Inflammatory macrophage treated with lipopolysaccharide for 1 hour (primary cell): Measurements from ENCODE around the gene COL23A1.

Experiments
- DNase-seq, 2 donors: peaks; one replicate each; pipeline ENCODE4 v3.0.0-alpha.2; 2020 to 2022

The COL23A1 gene

DNA sequence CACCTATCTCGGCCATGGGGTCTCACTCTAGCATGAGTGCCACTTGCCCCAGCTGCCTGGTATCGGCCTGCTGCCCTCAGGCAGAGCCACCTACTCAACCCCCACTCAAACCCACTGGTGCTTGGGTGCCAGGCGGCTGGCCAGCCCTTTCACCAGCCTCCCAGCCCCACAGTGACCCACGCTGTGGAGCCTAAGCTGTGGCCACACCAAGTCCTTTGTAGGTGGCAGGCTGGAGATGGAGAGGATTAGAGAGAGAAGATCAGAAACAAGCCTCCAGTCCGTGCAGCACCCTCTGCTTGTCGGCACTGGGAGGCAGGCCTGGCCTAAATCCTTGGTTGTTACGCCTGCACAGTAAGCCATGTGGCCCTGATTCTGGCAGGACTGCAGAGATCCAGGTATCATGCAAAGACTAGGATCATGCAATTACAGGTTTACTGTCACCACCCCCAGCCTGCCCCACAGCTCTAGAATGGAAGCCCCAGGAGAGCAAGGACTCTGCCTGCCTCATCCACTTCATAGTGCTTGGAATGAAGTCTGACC, 171.7 kb downstream of the COL23A1 start:
- DNase-seq, result no peak

- DNase-seq, result no peak
Observed at GRCh38 chr5:178418031-178418430, 172.2 kb downstream of the COL23A1 start.

DNA sequence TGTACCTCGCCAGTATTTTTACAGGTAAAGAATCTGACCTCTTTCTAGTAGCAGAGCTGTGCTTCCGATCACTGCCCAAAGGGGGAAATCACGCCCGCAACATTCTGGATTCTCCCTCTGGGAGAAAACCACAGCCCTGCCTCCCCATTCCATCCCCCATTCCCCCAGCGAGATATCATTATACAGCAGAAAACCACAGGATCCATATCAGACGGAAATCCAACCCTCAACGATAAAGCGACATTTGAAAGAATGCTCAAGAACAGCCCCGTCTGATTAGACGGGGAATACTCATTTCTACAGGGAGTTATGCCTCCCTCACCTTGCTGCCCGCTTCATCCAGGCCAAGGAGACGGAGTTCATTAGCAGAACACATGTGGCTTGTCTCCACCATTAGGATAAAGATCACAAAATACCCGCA, 172.8 kb downstream of the COL23A1 start:
- DNase-seq, result no peak

DNA sequence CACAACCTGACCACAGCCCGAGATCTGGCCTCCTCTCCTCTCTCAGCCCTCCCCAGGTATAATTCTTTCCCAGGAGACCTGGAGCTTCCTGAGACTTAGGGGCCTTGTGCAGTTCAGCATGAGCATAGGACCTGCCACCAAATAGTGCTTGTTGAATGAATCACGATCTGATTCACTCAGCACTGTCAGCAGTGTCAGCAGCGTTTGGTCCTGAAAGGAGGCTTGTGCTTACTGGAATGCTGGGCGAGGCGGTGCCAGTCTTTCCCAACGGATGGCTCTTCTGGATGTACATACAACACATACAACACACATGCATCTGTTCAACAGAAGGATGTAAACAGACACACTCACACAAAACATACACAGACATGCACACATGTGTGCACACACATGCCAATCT, 173.3 kb downstream of the COL23A1 start:
- DNase-seq, result no peak

DNA sequence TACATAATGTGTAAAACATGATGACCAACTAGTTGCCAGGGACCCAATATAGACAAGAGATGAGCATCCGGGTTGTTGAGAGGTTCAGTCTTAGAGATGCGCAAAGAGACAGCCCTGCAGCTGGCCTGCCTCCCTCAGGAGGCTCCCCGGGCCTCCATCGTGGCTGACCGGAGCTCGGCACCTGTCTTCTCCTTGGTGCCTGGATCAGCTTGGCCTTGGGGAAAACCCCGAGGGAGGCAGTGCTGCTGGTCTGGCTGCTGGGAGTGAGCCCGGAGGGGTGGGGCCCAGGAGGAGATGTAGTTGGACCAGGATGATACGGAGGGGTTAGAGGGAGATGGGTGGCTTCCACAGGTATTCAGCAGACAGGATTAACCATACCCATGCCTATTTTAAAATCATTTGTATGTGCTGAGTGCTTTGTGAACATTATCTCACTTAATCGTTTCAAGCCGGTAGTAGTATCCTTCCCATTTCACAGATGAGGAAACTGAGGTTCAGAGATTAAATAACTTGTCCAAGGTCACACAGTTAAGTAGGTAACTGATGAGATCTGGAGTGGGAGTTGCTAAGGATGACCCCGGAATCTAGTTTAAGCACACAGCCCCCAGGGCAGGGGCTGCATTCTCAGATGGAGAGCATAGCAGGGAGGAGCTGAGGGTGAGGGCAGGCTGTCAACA, 173.8 kb downstream of the COL23A1 start:
- DNase-seq, result no peak

- no peak for DNase-seq
Observed at GRCh38 chr5:178415353-178415752, 174.8 kb downstream of the COL23A1 start.

GRCh38 chr5:178413988-178414387, 176.2 kb downstream of the COL23A1 start:
- no peak for DNase-seq

DNA sequence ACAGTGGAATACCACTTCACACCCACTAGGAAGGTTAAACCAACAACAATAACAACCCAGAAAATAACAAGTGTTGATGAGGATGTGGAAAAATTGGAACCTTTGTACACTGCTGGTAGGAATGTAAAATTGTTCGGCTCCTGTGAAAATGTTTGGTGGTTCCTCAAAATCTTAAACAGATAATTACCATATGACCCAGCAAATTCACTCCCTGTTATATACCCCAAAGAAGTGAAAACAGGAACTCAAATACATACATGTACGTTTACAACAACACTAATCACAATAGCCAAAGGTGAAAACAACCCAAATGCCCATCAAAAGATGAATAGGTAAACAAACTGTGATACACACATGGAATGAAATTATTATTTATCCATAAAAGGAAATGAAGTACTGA, 179.1 kb downstream of the COL23A1 start:
- no peak for DNase-seq

GRCh38 chr5:178407646-178408045, 182.5 kb downstream of the COL23A1 start:
- DNase-seq, result no peak

DNA sequence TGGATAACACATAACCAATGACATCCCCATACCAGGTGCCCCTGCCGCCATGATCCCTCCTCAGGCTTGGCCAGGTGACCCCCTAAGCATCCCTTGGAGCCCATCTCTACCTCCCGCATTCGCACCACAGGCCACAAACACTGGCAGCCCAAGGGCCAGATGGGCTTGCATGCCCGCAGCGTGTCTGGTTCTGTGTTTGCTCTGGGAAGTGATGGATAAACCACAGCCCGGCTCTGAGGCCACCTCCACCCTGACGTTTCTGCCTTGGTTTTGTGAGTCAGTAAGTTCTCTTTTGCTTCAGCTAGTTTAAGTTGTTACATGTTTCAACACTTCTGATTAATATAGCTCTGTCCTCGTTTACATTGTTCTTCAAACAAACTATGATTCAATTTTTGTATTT, 185.2 kb downstream of the COL23A1 start:
- peak; percentile 54 to 63 for DNase-seq

- no peak for DNase-seq
Observed at GRCh38 chr5:178403956-178404600, 186.1 kb downstream of the COL23A1 start.

- no peak for DNase-seq
Observed at GRCh38 chr5:178403351-178403750, 186.8 kb downstream of the COL23A1 start.

DNA sequence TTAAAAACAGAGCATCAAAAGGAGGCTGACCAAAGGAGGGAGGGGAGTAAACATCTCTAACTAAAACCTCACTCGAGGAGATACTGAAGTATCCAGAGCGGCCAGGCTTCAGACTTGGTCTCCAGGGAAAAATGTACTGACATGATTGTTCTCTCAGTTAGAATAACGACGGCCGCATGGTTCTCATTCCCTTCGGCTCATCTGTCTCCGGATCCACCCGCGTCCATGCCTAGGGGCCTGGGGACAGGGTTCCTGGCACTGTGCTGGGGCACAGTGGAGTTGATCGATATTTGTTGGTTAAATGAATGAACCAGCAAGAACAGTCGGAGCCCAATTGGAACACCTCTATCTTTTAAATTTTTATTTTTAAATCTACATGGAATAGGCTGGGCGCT, 190.5 kb downstream of the COL23A1 start:
- DNase-seq, result no peak

- DNase-seq, result no peak
Observed at GRCh38 chr5:178398901-178399700, 191.1 kb downstream of the COL23A1 start.

- DNase-seq, result no peak
Observed at GRCh38 chr5:178396796-178397720, 193.1 kb downstream of the COL23A1 start.

GRCh38 chr5:178394074-178394473, 196.1 kb downstream of the COL23A1 start:
- DNase-seq, result no peak

- peak; percentile 80 to 84 for DNase-seq
Observed at GRCh38 chr5:178392931-178393394, 197.2 kb downstream of the COL23A1 start.

GRCh38 chr5:178392386-178392785, 197.8 kb downstream of the COL23A1 start:
- no peak for DNase-seq

- no peak for DNase-seq
Observed at GRCh38 chr5:178391480-178391879, 198.7 kb downstream of the COL23A1 start.

DNA sequence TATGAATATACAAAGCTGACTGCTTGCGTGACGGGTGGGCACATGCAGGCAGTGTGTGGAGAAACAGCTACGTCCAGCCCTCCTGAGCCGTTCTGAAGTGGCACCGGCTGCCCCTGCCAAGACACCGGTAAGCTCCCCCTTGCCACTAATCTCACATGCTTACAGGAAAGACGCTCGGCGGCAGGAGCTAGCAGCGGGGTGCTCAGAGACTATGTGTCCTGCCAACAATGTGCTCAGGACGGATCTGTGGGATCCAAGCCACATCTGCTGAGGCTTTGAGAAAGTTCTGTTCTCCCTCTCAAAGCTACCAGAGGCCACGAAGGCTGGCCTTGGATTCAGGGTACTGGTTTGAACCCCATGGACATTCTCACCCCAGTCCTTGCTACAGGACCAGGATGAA, 200.4 kb downstream of the COL23A1 start:
- DNase-seq, result no peak

- DNase-seq, result peak; percentile 19 to 60
Observed at GRCh38 chr5:178389026-178389729, 201.0 kb downstream of the COL23A1 start.
